Epithelial cell of esophagus (primary cell): ENCODE data around the gene SPOCK1.

Experiments
- DNase-seq: peaks from one replicate; pipeline ENCODE4 v3.0.0; 2010; ENCODE audit warnings: low read depth
- H3K4me3 ChIP-seq: 2 replicates; pipeline ENCODE4 v1.5.1; 2011; ENCODE audit warnings: mild to moderate bottlenecking, low read length, control low read depth
- CTCF ChIP-seq: IDR thresholded peaks from 2 replicates; pipeline ENCODE4 v1.5.1; 2011; ENCODE audit warnings: low read depth, mild to moderate bottlenecking, low read length, control low read depth, inconsistent platforms; ENCODE audit not compliant: insufficient read depth; ENCODE audit errors: missing control alignments

Gene SPOCK1

GRCh38 chr5:137082951-137083350, 416.2 kb downstream of the SPOCK1 start:
- DNase-seq = no peak
- no peak overlapping the region for H3K4me3 ChIP-seq
- no peak for TF ChIP-seq CTCF

DNA sequence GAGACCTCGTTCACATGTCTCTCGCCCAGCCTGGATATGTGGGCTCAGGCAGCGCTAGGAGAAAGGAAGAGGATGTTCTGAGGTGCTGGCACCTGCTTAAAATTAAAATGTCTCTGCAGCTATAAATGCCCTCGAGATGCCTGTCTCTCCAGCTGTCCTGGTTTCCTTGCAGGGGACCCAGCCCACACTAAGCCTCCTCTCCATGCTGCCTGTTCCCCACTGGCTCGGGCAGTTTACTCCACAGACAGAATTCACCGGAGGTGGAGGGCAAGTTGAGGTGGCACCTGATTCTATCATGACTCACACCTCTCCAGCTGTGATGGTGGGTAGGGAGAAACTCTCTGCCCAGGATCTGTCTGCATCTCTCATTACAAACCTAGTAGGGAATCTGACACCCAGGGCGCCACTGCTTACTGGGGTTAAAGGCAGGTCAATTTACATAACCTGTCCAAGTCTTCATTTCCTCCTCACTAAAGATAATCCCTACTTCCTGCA, 420.9 kb downstream of the SPOCK1 start:
- no peak overlapping the region for H3K4me3 ChIP-seq
- DNase-seq = peak; percentile 79
- TF ChIP-seq CTCF = no peak

DNA sequence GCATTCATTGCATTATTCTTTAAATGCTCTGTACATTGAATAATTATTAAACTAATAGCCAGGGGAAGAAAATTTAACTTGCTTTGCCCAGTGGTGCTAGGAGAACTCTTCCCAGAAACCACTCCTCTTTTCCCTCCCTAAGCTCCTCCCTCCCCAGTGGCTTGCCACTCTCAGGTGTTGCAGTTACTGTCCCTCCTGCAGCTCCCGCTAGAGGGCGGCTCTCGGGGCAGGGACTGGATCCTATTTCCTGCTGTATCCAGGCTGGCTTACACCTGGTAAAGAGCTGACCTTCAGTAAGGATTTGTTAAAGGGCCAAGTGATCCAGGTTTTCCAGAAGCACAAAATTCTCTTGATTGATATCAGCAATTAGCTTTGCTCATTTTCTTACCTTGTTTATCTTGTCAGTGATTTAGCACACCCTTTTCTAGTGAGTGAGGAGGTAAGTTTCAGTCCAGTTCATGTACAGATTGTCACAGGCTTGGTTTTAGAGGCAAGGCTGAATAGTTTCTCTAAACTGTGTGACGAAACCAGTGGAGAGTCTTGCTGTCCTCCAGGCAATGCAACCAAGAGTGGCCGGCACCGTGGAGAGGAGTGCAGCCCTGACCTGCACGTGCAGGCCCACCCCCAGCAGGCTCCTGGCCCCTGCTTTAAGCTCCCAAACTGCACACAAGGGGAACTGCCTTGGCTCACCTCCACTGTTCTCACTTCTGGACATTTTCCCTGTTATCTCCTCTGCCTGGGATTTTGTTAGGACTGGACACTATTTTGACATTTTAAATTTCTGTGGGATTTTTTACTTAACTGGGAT, 423.8 kb downstream of the SPOCK1 start:
- DNase-seq = peak; percentile 89
- no peak overlapping the region for H3K4me3 ChIP-seq
- peak; percentile 97 for TF ChIP-seq CTCF

- DNase-seq = peak; percentile 29
- no peak for TF ChIP-seq CTCF
- H3K4me3 ChIP-seq = no peak overlapping the region
These were observed 425.9 kb downstream of the SPOCK1 start for GRCh38 chr5:137073189-137073588.

DNA sequence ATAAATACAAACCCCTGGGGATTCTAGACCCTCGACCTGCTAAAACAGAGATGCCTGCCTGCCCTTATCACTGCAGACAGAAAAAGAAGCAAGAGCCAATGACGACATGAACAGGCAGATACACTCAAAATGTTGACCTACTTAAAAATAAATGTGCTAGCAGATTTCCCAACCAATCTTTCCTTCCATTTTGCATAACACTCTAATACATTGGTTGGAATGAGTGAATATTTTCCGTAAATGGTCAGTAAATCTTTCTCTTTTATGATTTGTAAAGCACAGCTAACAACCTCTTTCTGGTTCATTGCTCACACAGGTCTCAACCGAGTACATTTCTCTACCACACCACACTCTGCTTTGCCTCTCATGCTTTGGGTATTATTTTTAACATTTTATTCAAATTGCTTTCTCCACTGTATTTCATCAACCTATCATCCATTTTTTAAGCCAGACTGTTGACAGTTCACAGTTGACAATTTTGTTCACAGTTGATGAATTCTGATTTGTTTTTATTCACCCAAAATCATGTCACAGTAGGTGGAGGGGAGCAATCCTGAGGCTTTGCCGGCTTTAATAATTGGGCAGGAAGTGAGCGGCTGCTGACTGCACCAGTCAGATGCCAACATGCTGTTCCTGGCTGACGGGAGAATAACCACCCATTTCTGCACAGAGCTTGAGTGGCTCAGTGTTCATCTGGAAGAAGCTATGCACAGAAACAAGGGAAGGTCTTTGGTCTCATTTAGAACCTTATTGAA, 426.6 kb downstream of the SPOCK1 start:
- no peak for TF ChIP-seq CTCF

GRCh38 chr5:137071931-137072330, 427.2 kb downstream of the SPOCK1 start:
- no peak overlapping the region for H3K4me3 ChIP-seq
- no peak for DNase-seq
- TF ChIP-seq CTCF = no peak

More for the DNA sequence above, 426.6 kb downstream of the SPOCK1 start:
- H3K4me3 ChIP-seq = no peak overlapping the region
- DNase-seq = peak; percentile 29
